GM23338 (cell line): ENCODE results near the gene LRCH2. TPM values are rescaled to one million over a fixed set of nuclear protein-coding genes. Genes with fewer than 3 reads are reported as not detected.

Experiments
- ATAC-seq: fragments of 200-7000 bp; cut with Tn5 transposase; 3 replicates; pipeline ENCODE4 v1.9.1; 2020
- DNase-seq: peaks from one replicate; pipeline ENCODE4 v3.0.0-alpha.2; 2015; ENCODE audit warnings: low spot score
- H2AFZ ChIP-seq: fragments of 200-600 bp; sonication (generic); 2 replicates; pipeline ENCODE4 v1.8.0; 2016; ENCODE audit warnings: antibody characterized with exemption, mild to moderate bottlenecking, moderate library complexity
- H3F3A ChIP-seq: fragments of 200-600 bp; sonication (generic); replicated peaks from 2 replicates; pipeline ENCODE4 v1.8.0; 2017; ENCODE audit warnings: antibody characterized with exemption, mixed run types, low read depth
- H3K27ac ChIP-seq: fragments of 200-600 bp; sonication (generic); 2 replicates; pipeline ENCODE4 v1.6.1; 2016; ENCODE audit warnings: low read depth
- H3K27me3 ChIP-seq: fragments of 200-600 bp; sonication (generic); 2 replicates; pipeline ENCODE4 v1.8.0; 2016; ENCODE audit warnings: mild to moderate bottlenecking, mixed run types, moderate library complexity; ENCODE audit not compliant: insufficient read depth
- H3K36me3 ChIP-seq: fragments of 200-600 bp; sonication (generic); 2 replicates; pipeline ENCODE4 v1.8.0; 2016; ENCODE audit warnings: mild to moderate bottlenecking; ENCODE audit not compliant: insufficient read depth
- H3K4me1 ChIP-seq: fragments of 200-600 bp; sonication (generic); 2 replicates; pipeline ENCODE4 v1.8.0; 2016; ENCODE audit warnings: mild to moderate bottlenecking, moderate library complexity; ENCODE audit not compliant: insufficient read depth
- H3K4me2 ChIP-seq: fragments of 200-600 bp; sonication (generic); 2 replicates; pipeline ENCODE4 v1.7.1; 2017; ENCODE audit warnings: mixed run types
- H3K4me3 ChIP-seq: fragments of 200-600 bp; sonication (generic); 2 replicates; pipeline ENCODE4 v1.6.1; 2016; ENCODE audit warnings: mixed run types
- H3K79me2 ChIP-seq: fragments of 200-600 bp; sonication (generic); replicated peaks from 2 replicates; pipeline ENCODE4 v1.8.0; 2017; ENCODE audit warnings: mild to moderate bottlenecking; ENCODE audit not compliant: insufficient read depth
- H3K9me2 ChIP-seq: fragments of 200-600 bp; sonication (generic); 2 replicates; pipeline ENCODE4 v1.8.0; 2017; ENCODE audit not compliant: insufficient read depth
- H4K20me1 ChIP-seq: fragments of 200-600 bp; sonication (generic); replicated peaks from 2 replicates; pipeline ENCODE4 v1.8.0; 2017; ENCODE audit warnings: mild to moderate bottlenecking; ENCODE audit not compliant: insufficient read depth
- H3K27ac Mint-ChIP-seq: 2 replicates; pipeline ENCODE4 v1.8.0; 2020; ENCODE audit warnings: inconsistent platforms, mild to moderate bottlenecking, moderate library complexity, mixed read lengths
- H3K27me3 Mint-ChIP-seq: 3 replicates; pipeline ENCODE4 v1.8.0; 2022; ENCODE audit warnings: low read depth, mild to moderate bottlenecking, moderate library complexity, mixed read lengths, inconsistent platforms; ENCODE audit not compliant: insufficient read depth, poor library complexity
- H3K36me3 Mint-ChIP-seq: 3 replicates; pipeline ENCODE4 v1.8.0; 2021; ENCODE audit warnings: low read depth, mild to moderate bottlenecking, inconsistent platforms, moderate library complexity, mixed read lengths
- H3K4me1 Mint-ChIP-seq: 3 replicates; pipeline ENCODE4 v1.8.0; 2020; ENCODE audit warnings: mild to moderate bottlenecking, inconsistent platforms, mixed read lengths
- H3K4me3 Mint-ChIP-seq: 3 replicates; pipeline ENCODE4 v1.8.0; 2021; ENCODE audit warnings: moderate library complexity, mild to moderate bottlenecking, inconsistent platforms, mixed read lengths
- H3K9me3 Mint-ChIP-seq: 3 replicates; pipeline ENCODE4 v1.8.0; 2020; ENCODE audit warnings: moderate library complexity, mild to moderate bottlenecking, inconsistent platforms, mixed read lengths
- CREB1 ChIP-seq: fragments of 250-450 bp; sonication (Bioruptor Pico); IDR thresholded peaks from 2 replicates; pipeline ENCODE4 v1.5.0; 2020; ENCODE audit warnings: low read depth, mild to moderate bottlenecking, moderate library complexity
- CTCF ChIP-seq, 2 experiments: fragments of 200-600 bp in 1 of 2; sonication (generic) in 1 of 2; conservative IDR thresholded peaks; 2 replicates each; pipeline versions ENCODE4 v1.5.1 to v1.6.1; 2016 to 2017; ENCODE audit warnings: antibody characterized with exemption in 2 of 2, low read depth in 2 of 2, mild to moderate bottlenecking in 2 of 2, moderate library complexity in 1 of 2
- ETS1 ChIP-seq: IDR thresholded peaks from 2 replicates; pipeline ENCODE4 v1.6.1; 2016; ENCODE audit warnings: antibody characterized with exemption
- EZH2 ChIP-seq: fragments of 200-600 bp; sonication (generic); IDR thresholded peaks from one replicate; pipeline ENCODE4 v1.8.0; 2017; ENCODE audit warnings: antibody characterized with exemption, mild to moderate bottlenecking, low read depth; ENCODE audit not compliant: unreplicated experiment
- EZH2phosphoT487 ChIP-seq: fragments of 200-600 bp; sonication (generic); IDR thresholded peaks from one replicate; pipeline ENCODE4 v1.8.1; 2018; ENCODE audit warnings: antibody characterized with exemption; ENCODE audit not compliant: unreplicated experiment
- JUNB ChIP-seq: IDR thresholded peaks from one replicate; pipeline ENCODE4 v1.6.1; 2016; ENCODE audit warnings: antibody characterized with exemption; ENCODE audit not compliant: unreplicated experiment
- NANOG ChIP-seq: IDR thresholded peaks from 2 replicates; pipeline ENCODE4 v1.6.1; 2016; ENCODE audit warnings: antibody characterized with exemption, borderline replicate concordance
- POLR2AphosphoS5 ChIP-seq: IDR thresholded peaks from 2 replicates; pipeline ENCODE4 v1.6.1; 2016; ENCODE audit warnings: antibody characterized with exemption, low read depth
- REST ChIP-seq: IDR thresholded peaks from one replicate; pipeline ENCODE4 v1.6.1; 2018; ENCODE audit warnings: antibody characterized with exemption; ENCODE audit not compliant: unreplicated experiment
- STAT1 ChIP-seq: IDR thresholded peaks from one replicate; pipeline ENCODE4 v1.6.1; 2016; ENCODE audit warnings: antibody characterized with exemption; ENCODE audit not compliant: unreplicated experiment
- ZNF114 ChIP-seq: fragments of 250-450 bp; sonication (Bioruptor Pico); IDR thresholded peaks from 2 replicates; pipeline ENCODE4 v1.5.0; 2020; ENCODE audit warnings: mild to moderate bottlenecking, moderate library complexity
- ZNF331 ChIP-seq: fragments of 250-450 bp; sonication (Bioruptor Pico); IDR thresholded peaks from 2 replicates; pipeline ENCODE4 v1.5.0; 2020; ENCODE audit warnings: low read depth, mild to moderate bottlenecking, moderate library complexity
- ZNF462 ChIP-seq: fragments of 250-450 bp; sonication (Bioruptor Pico); IDR thresholded peaks from 2 replicates; pipeline ENCODE4 v1.5.0; 2020; ENCODE audit warnings: mild to moderate bottlenecking, moderate library complexity
- polyA plus RNA-seq: library from polyadenylated mRNA; unstranded; fragments of >200 nt; fragmentation: Nextera tagmentation; extraction: Ambion mirVana; gene quantifications from 2 replicates; pipeline ENCODE4 v1.2.1, GENCODE V29; 2016
- total RNA-seq: library from RNA; depleted of rRNA; stranded (reverse); fragments of >200 nt; shearing (Covaris generic); gene quantifications from 2 replicates; pipeline ENCODE4 v1.2.3, GENCODE V29; 2014

LRCH2 gene
- total and polyA plus RNA-seq, 2 experiments from 2014 or later = 2.5 to 8.6 TPM

GRCh38 chrX:115255003-115255402 lies 21.1 kb upstream of the LRCH2 start:
- Histone ChIP-seq H3K27ac (no peak overlapping the region), H3F3A (no peaks in the 10 kb centered on the region), H3K4me1 (no peaks in the 10 kb centered on the region), H3K79me2 (no peaks in the 10 kb centered on the region), H3K9me2 (no peaks in the 10 kb centered on the region), H3K27me3 (no peaks in the 10 kb centered on the region), H3K36me3 (no peaks in the 10 kb centered on the region), H4K20me1 (no peaks in the 10 kb centered on the region), H3K4me2 (no peak overlapping the region), H3K4me3 (no peak overlapping the region), H2AFZ (no peak overlapping the region)
- no peak overlapping the region for H3K4me3 Mint-ChIP-seq
- H3K9me3 Mint-ChIP-seq = no peaks in the 10 kb centered on the region
- no peaks in the 10 kb centered on the region for H3K27me3 Mint-ChIP-seq
- H3K4me1 Mint-ChIP-seq = no peaks in the 10 kb centered on the region
- TF ChIP-seq NANOG (no peak), STAT1 (no peak), ZNF462 (CRISPR knock-in tag) (no peak), ETS1 (no peak), CTCF (conservative IDR thresholded peaks at IDR 0.05; ENCODE audit: low read depth in 2 of 2) (no peak), REST (no peak), POLR2AphosphoS5 (no peak), ZNF114 (CRISPR knock-in tag) (no peak), ZNF331 (CRISPR knock-in tag) (no peak), JUNB (no peak), CREB1 (CRISPR knock-in tag) (no peak), EZH2phosphoT487 (no peak), EZH2 (no peak)
- no peak overlapping the region for H3K27ac Mint-ChIP-seq
- DNase-seq (no peak), ATAC-seq (no peak)
- H3K36me3 Mint-ChIP-seq = no peaks in the 10 kb centered on the region
